ENCODE data around the gene EPB42.

Gene EPB42

GRCh38 chr15:43189296-43189695 is 31.5 kb downstream of the EPB42 start:
- no peak overlapping the region for H3K4me2 ChIP-seq (ENCODE audit: low read length)
- H3K9me3 ChIP-seq (ENCODE audit: insufficient read depth, low read length), result no peaks in the 10 kb centered on the region
- TF ChIP-seq, protein P1, sequence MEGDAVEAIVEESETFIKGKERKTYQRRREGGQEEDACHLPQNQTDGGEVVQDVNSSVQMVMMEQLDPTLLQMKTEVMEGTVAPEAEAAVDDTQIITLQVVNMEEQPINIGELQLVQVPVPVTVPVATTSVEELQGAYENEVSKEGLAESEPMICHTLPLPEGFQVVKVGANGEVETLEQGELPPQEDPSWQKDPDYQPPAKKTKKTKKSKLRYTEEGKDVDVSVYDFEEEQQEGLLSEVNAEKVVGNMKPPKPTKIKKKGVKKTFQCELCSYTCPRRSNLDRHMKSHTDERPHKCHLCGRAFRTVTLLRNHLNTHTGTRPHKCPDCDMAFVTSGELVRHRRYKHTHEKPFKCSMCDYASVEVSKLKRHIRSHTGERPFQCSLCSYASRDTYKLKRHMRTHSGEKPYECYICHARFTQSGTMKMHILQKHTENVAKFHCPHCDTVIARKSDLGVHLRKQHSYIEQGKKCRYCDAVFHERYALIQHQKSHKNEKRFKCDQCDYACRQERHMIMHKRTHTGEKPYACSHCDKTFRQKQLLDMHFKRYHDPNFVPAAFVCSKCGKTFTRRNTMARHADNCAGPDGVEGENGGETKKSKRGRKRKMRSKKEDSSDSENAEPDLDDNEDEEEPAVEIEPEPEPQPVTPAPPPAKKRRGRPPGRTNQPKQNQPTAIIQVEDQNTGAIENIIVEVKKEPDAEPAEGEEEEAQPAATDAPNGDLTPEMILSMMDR (IDR thresholded peaks at IDR 0.05; ENCODE audit: low read depth, low read length), result no peak
- TF ChIP-seq EZH2phosphoT487 (IDR thresholded peaks at IDR 0.05; ENCODE audit: low read depth), result no peak
- no peak overlapping the region for H3K4me3 ChIP-seq (ENCODE audit: low read length)
- no peak overlapping the region for H3K27ac ChIP-seq (ENCODE audit: low read length)
- H3K9ac ChIP-seq (ENCODE audit: low read length), result no peak overlapping the region
- H3K27me3 ChIP-seq (ENCODE audit: low read depth, low read length), result no peaks in the 10 kb centered on the region
- H3K36me3 ChIP-seq (replicated peaks; ENCODE audit: low read depth, low read length), result peaks cover 28% of the 10 kb centered on the region
- H3K4me1 ChIP-seq (ENCODE audit: low read length), result peaks cover 24% of the 10 kb centered on the region
- no peaks in the 10 kb centered on the region for H4K20me1 ChIP-seq (ENCODE audit: insufficient read depth, low read length)
- H3K79me2 ChIP-seq (ENCODE audit: low read length), result peaks cover 11% of the 10 kb centered on the region
- H2AFZ ChIP-seq (ENCODE audit: low read depth, low read length), result no peak overlapping the region

DNA sequence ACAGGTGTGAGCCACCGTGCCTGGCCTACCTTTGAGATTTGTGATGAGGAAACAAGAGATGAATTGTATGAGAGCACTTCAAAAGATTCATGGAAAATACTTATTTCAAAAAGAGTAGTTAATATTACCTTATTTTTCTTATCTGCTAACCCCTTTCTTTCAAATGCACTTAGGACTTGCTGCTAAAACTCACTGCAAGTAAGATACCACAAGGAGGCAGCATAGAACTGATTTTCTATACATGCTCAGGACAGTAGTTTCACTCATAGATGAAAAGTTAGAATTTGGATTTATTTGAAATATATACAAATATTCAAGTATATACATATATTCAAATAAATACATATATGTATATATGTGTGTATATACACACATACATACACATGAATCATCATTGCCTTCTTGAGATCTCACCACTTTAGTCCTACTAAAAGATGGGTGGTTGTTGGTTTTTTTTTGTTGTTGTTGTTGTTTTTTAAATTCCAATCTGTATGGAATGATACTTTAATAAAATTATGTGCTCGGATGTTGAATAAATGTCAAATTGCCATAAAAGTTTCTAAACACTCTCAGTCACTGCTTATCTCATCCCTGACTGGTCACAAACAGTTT is 33.2 kb downstream of the EPB42 start:
- no peak overlapping the region for H3K4me2 ChIP-seq (ENCODE audit: low read length)

DNA sequence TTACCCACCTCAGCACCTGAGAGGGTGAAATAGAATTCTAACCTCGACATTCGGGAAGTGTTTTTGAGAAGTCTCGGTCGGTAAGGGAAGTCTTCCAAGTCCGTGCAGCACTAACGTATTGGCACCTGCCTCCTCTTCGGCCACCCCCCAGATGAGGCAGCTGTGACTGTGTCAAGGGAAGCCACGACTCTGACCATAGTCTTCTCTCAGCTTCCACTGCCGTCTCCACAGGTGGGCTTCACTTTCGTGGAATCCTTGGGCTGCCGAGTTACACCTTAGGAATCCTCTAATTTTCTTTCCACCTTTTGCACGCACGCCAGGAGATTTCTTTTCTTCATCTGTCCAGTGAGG is 34.8 kb downstream of the EPB42 start:
- Histone ChIP-seq H3K9ac (ENCODE audit: low read length) (peak overlapping the region; percentile 79), H3K27ac (ENCODE audit: low read length) (peak overlapping the region; percentile 68), H3K36me3 (replicated peaks; ENCODE audit: low read depth, low read length) (peaks cover 16% of the 10 kb centered on the region), H3K4me3 (ENCODE audit: low read length) (peak overlapping the region; percentile 90), H3K79me2 (ENCODE audit: low read length) (peaks cover 11% of the 10 kb centered on the region), H3K9me3 (ENCODE audit: insufficient read depth, low read length) (no peaks in the 10 kb centered on the region), H3K4me1 (ENCODE audit: low read length) (peaks cover 5% of the 10 kb centered on the region), H3K4me2 (ENCODE audit: low read length) (peak overlapping the region; percentile 88), H3K27me3 (ENCODE audit: low read depth, low read length) (no peaks in the 10 kb centered on the region), H2AFZ (ENCODE audit: low read depth, low read length) (peak overlapping the region; percentile 50), H4K20me1 (ENCODE audit: insufficient read depth, low read length) (no peaks in the 10 kb centered on the region)
- TF ChIP-seq EZH2phosphoT487 (IDR thresholded peaks at IDR 0.05; ENCODE audit: low read depth), result no peak
- TF ChIP-seq, protein P1 (IDR thresholded peaks at IDR 0.05; ENCODE audit: low read depth, low read length), result no peak

More for the DNA sequence above, 33.2 kb downstream of the EPB42 start:
- Histone ChIP-seq H3K9me3 (ENCODE audit: insufficient read depth, low read length) (no peaks in the 10 kb centered on the region), H3K27me3 (ENCODE audit: low read depth, low read length) (no peaks in the 10 kb centered on the region), H2AFZ (ENCODE audit: low read depth, low read length) (no peak overlapping the region), H3K4me3 (ENCODE audit: low read length) (no peak overlapping the region), H3K36me3 (replicated peaks; ENCODE audit: low read depth, low read length) (peaks cover 24% of the 10 kb centered on the region), H4K20me1 (ENCODE audit: insufficient read depth, low read length) (no peaks in the 10 kb centered on the region), H3K4me1 (ENCODE audit: low read length) (peaks cover 17% of the 10 kb centered on the region), H3K79me2 (ENCODE audit: low read length) (peaks cover 11% of the 10 kb centered on the region), H3K9ac (ENCODE audit: low read length) (no peak overlapping the region), H3K27ac (ENCODE audit: low read length) (no peak overlapping the region)
- TF ChIP-seq EZH2phosphoT487 (IDR thresholded peaks at IDR 0.05; ENCODE audit: low read depth), result no peak
- TF ChIP-seq, protein P1 (IDR thresholded peaks at IDR 0.05; ENCODE audit: low read depth, low read length), result peak; percentile 67

DNA sequence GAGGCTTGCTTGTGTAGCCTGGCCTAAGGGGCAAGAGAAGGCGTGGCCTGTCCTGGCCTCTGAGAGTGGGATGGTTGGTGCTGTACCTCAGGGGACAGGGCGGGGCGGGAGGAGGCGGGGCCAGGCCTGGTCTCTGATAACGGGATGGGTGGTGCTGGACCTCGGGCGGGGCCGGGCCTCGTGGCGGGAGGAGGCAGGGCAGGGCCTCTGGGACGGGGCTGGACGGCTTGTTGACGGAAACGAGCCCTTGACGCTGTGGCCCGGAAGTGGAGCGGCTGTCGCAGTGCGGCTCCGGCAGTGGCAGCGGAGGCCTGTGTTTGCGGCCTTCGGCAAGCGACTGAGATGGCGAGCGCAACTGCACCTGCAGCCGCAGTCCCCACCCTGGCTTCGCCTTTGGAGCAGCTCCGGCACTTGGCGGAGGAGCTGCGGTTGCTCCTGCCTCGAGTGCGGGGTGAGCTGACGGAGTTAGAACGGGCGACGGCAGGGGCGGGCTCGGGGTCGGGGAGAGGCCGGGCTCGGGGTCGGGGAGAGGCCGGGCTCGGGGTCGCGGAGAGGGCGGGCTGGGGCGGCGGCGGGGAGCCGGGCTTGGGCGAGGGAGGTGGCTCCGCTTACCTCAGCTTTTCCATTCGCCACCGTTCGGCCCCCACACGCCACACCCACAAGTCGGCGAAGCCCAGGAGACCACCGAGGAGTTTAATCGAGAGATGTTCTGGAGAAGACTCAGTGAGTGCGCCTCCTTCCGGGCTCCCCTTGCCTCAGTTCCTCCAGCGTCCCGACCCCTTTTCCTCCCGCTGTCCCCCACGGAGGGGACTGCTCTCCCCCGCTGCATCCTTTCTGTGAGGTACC is 35.4 kb downstream of the EPB42 start, which contains the start of gene CCNDBP1:
Gene CCNDBP1 (plus strand): TSS at position 247 of the 846 bp plus-strand sequence. CDS start 96 bp downstream, at position 343.
- H3K36me3 ChIP-seq (replicated peaks; ENCODE audit: low read depth, low read length), result peaks cover 16% of the 10 kb centered on the region
- no peaks in the 10 kb centered on the region for H3K9me3 ChIP-seq (ENCODE audit: insufficient read depth, low read length)
- no peaks in the 10 kb centered on the region for H3K27me3 ChIP-seq (ENCODE audit: low read depth, low read length)
- H3K9ac ChIP-seq (ENCODE audit: low read length), result peak within 1 kb of the TSS; percentile 79
- H3K27ac ChIP-seq (ENCODE audit: low read length), result peak within 1 kb of the TSS; percentile 68
- peaks cover 5% of the 10 kb centered on the region for H3K4me1 ChIP-seq (ENCODE audit: low read length)
- TF ChIP-seq, protein P1 (IDR thresholded peaks at IDR 0.05; ENCODE audit: low read depth, low read length), result peak; percentile 52
- TF ChIP-seq EZH2phosphoT487 (IDR thresholded peaks at IDR 0.05; ENCODE audit: low read depth), result no peak
- H4K20me1 ChIP-seq (ENCODE audit: insufficient read depth, low read length), result no peaks in the 10 kb centered on the region
- peaks cover 11% of the 10 kb centered on the region for H3K79me2 ChIP-seq (ENCODE audit: low read length)
- peak within 1 kb of the TSS; percentile 50 for H2AFZ ChIP-seq (ENCODE audit: low read depth, low read length)
- H3K4me3 ChIP-seq (ENCODE audit: low read length), result peak within 1 kb of the TSS; percentile 90
- H3K4me2 ChIP-seq (ENCODE audit: low read length), result peak within 1 kb of the TSS; percentile 88

Measured in OCI-LY3 (cell line).